HCEC 1CT (cell line): ENCODE measurements around the gene GRM4.
A peak's percentile ranks its signal among the peaks of the same experiment; 100 is the strongest.

Experiments
- DNase-seq: peaks from one replicate; pipeline ENCODE4 v3.0.0-alpha.2; 2017

The GRM4 gene

GRCh38 chr6:34157236-34157830, 11.4 kb upstream of the GRM4 start:
- no peak for DNase-seq

GRCh38 chr6:34155471-34156300, 9.8 kb upstream of the GRM4 start:
- DNase-seq: no peak

GRCh38 chr6:34154668-34155447, 9.0 kb upstream of the GRM4 start:
- peak; percentile 35 for DNase-seq

- DNase-seq: no peak
These were observed 7.1 kb upstream of the GRM4 start for GRCh38 chr6:34152806-34153520.

GRCh38 chr6:34152042-34152524, 6.2 kb upstream of the GRM4 start:
- DNase-seq: no peak

GRCh38 chr6:34151321-34152041, 5.6 kb upstream of the GRM4 start:
- no peak for DNase-seq

- no peak for DNase-seq
These were observed 4.9 kb upstream of the GRM4 start for GRCh38 chr6:34150766-34151165.

GRCh38 chr6:34149831-34150400, 4.0 kb upstream of the GRM4 start:
- DNase-seq: no peak

- DNase-seq: no peak
These were observed 3.5 kb upstream of the GRM4 start for GRCh38 chr6:34149452-34149810.

GRCh38 chr6:34148631-34149451, 3.0 kb upstream of the GRM4 start:
- DNase-seq: no peak

- no peak for DNase-seq
These were observed 2.2 kb upstream of the GRM4 start for GRCh38 chr6:34147906-34148630.

GRCh38 chr6:34146801-34147592, 1.1 kb upstream of the GRM4 start:
- DNase-seq: peak; percentile 17

- DNase-seq: no peak
These were observed 496 bp downstream of the GRM4 start for GRCh38 chr6:34145161-34146020.

GRCh38 chr6:34144581-34145160, 1.2 kb downstream of the GRM4 start:
- DNase-seq: no peak

GRCh38 chr6:34143884-34144580, 1.9 kb downstream of the GRM4 start:
- no peak for DNase-seq

GRCh38 chr6:34143196-34143883, 2.5 kb downstream of the GRM4 start:
- DNase-seq: no peak
